Measurements from ENCODE around the gene SYAP1. TPM values are rescaled to one million over a fixed set of nuclear protein-coding genes. Genes with fewer than 3 reads are reported as not detected.
A peak's percentile ranks its signal among the peaks of the same experiment; 100 is the strongest.
"Not testable (repeated sequence)": the region's sequence is repeated elsewhere in the genome, so short reads cannot be mapped to it uniquely, and the experiment has no call there.

SYAP1 gene
- total and polyA plus RNA-seq, 9 of the 15 experiments (the other 6 are each of a cell fraction or from before 2014, with no cell fraction given): 5.7 to 35.3 (median 27.6) TPM

GRCh38 chrX:16756724-16757123, 37.3 kb downstream of the SYAP1 start (continued):
- TF ChIP-seq NR2C2 (CRISPR knock-in tag; IDR thresholded peaks at IDR 0.05): no peak
- TF ChIP-seq NR2C2 (tag; IDR thresholded peaks at IDR 0.05): no peak
- no peak for TF ChIP-seq RAD21 (CRISPR knock-in tag; conservative IDR thresholded peaks at IDR 0.05 in 1 of 2, IDR thresholded peaks at IDR 0.05 in 1 of 2)

GRCh38 chrX:16761500-16761899, 42.1 kb downstream of the SYAP1 start:
- H4K20me1 ChIP-seq (replicated peaks; ENCODE audit: control insufficient read depth, insufficient read depth, low read length); intact Hi-C loops (cut with micrococcal nuclease); CTCF ChIA-PET (ENCODE audit: low intra/inter-chr PET ratio); H3K4me2 ChIP-seq (ENCODE audit: insufficient read depth, low read length); H3K27ac ChIP-seq (ENCODE audit: extremely low read depth, low read depth, low read length); BruUV-seq (replicated peaks); in situ Hi-C loops (cut with MboI); H3K9me3 ChIP-seq (replicated peaks; ENCODE audit: control insufficient read depth, insufficient read depth, low read depth, low read length); H3K4me1 ChIP-seq (replicated peaks in 1 of 2; ENCODE audit: control insufficient read depth in 2 of 2, insufficient read depth in 2 of 2, low read length in 2 of 2); FAIRE-seq; H3K27me3 ChIP-seq (ENCODE audit: control insufficient read depth in 2 of 2, insufficient read depth in 2 of 2, low read length in 2 of 2); H3K9ac ChIP-seq (ENCODE audit: insufficient read depth in 1 of 2, low read depth in 2 of 2, low read length in 2 of 2); DNase-seq (ENCODE audit: extremely low read depth in 1 of 4, low spot score in 3 of 4); ATAC-seq; H2AFZ ChIP-seq (ENCODE audit: low read depth, low read length); H3K79me2 ChIP-seq (ENCODE audit: control insufficient read depth, insufficient read depth, low read length); H3K9me1 ChIP-seq (ENCODE audit: control insufficient read depth, insufficient read depth, low read length); H3K4me3 ChIP-seq: not testable (repeated sequence)
- POLR2A ChIA-PET: interaction anchor here (2.7 kb wide), 1 partner anchor 10 kb away, joined by 9 read pairs; no protein-coding TSS in a partner anchor
- WGBS (ENCODE audit: insufficient coverage, low coverage, missing lambda C conversion rate): 69% methylated on average over 4 of the region's 4 CpGs
- peaks cover 27% of the 10 kb centered on the region for H3K36me3 ChIP-seq (ENCODE audit: control insufficient read depth, insufficient read depth, low read length)
- peak; percentile 84 for TF ChIP-seq ZNF24 (IDR thresholded peaks at IDR 0.05)

DNA sequence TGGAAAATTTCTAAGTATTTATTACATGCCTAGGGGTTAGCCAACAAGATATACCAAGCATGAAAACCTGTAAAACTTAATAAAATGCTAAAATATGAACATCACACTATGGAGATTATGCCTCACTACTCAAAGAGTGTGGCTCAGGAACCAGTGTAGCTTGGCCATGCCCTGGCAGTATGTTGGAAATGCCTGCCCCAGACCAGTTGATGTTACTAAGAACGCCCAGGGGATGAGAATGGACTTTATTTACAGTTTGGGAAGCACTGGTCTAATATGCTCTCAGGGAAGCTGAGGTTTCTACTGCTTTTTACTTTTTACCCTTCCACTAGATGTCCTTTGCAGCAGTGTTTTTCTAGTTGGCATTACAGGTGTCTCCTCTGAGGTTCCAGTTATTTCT, 43.2 kb downstream of the SYAP1 start:
- Histone ChIP-seq H3K9me3 (replicated peaks; ENCODE audit: control insufficient read depth, insufficient read depth, low read depth, low read length) (no peaks in the 10 kb centered on the region), H3K79me2 (ENCODE audit: control insufficient read depth, insufficient read depth, low read length) (no peaks in the 10 kb centered on the region), H3K27me3 (ENCODE audit: control insufficient read depth in 2 of 2, insufficient read depth in 2 of 2, low read length in 2 of 2) (no peaks in the 10 kb centered on the region), H4K20me1 (replicated peaks; ENCODE audit: control insufficient read depth, insufficient read depth, low read length) (no peaks in the 10 kb centered on the region), H3K4me3 (no peak overlapping the region), H3K27ac (ENCODE audit: extremely low read depth, low read depth, low read length) (no peak overlapping the region), H3K9ac (ENCODE audit: insufficient read depth in 1 of 2, low read depth in 2 of 2, low read length in 2 of 2) (no peak overlapping the region), H2AFZ (ENCODE audit: low read depth, low read length) (no peak overlapping the region), H3K36me3 (ENCODE audit: control insufficient read depth, insufficient read depth, low read length) (peaks cover 19% of the 10 kb centered on the region; the same call in 2 of the 3 replicates), H3K4me2 (ENCODE audit: insufficient read depth, low read length) (no peak overlapping the region), H3K9me1 (ENCODE audit: control insufficient read depth, insufficient read depth, low read length) (no peaks in the 10 kb centered on the region), H3K4me1 (replicated peaks in 1 of 2; ENCODE audit: control insufficient read depth in 2 of 2, insufficient read depth in 2 of 2, low read length in 2 of 2) (no peaks in the 10 kb centered on the region)
- FAIRE-seq: no peak
- whole genome bisulfite sequencing (ENCODE audit: insufficient coverage, low coverage, missing lambda C conversion rate): 13% methylated on average over 1 of the region's 1 CpG
- DNase-seq (ENCODE audit: extremely low read depth in 1 of 4, low spot score in 3 of 4): no peak
- no TSS peak for BruUV-seq (replicated peaks)
- in situ Hi-C loops (cut with MboI): no loop called here
- ChIA-PET CTCF (ENCODE audit: low intra/inter-chr PET ratio) (no interaction called here), POLR2A (interaction anchor here (2.7 kb wide), 1 partner anchor 9 kb away, joined by 9 read pairs; no protein-coding TSS in a partner anchor)
- no peak for TF ChIP-seq ZNF780A (CRISPR knock-in tag; IDR thresholded peaks at IDR 0.05)
- intact Hi-C loops (cut with micrococcal nuclease): no loop called here
- no peak for ATAC-seq

All from K562 (cell line).